Subcutaneous adipose tissue (tissue), 4 donors: Measurements from ENCODE around the gene KIF18B. TPM values are rescaled to one million over a fixed set of nuclear protein-coding genes. Genes with fewer than 3 reads are reported as not detected.

Source experiments
- total RNA-seq, 4 donors: library from RNA; depleted of rRNA; stranded (reverse); fragments of >200 nt; gene quantifications; one replicate each; pipeline ENCODE4 v1.1.0, GENCODE V29; 2016
- TF ChIP-seq, protein P1 (sequence below): fragments of 450-650 bp; IDR thresholded peaks from one replicate; pipeline ENCODE4 v1.5.1; 2016; ENCODE audit warnings: low read depth, mild to moderate bottlenecking, control low read depth, antibody characterized with exemption, moderate library complexity

KIF18B gene
- total RNA-seq, 4 donors from 2014 or later: 0.66 to 1.4 TPM; not detected in 2

DNA sequence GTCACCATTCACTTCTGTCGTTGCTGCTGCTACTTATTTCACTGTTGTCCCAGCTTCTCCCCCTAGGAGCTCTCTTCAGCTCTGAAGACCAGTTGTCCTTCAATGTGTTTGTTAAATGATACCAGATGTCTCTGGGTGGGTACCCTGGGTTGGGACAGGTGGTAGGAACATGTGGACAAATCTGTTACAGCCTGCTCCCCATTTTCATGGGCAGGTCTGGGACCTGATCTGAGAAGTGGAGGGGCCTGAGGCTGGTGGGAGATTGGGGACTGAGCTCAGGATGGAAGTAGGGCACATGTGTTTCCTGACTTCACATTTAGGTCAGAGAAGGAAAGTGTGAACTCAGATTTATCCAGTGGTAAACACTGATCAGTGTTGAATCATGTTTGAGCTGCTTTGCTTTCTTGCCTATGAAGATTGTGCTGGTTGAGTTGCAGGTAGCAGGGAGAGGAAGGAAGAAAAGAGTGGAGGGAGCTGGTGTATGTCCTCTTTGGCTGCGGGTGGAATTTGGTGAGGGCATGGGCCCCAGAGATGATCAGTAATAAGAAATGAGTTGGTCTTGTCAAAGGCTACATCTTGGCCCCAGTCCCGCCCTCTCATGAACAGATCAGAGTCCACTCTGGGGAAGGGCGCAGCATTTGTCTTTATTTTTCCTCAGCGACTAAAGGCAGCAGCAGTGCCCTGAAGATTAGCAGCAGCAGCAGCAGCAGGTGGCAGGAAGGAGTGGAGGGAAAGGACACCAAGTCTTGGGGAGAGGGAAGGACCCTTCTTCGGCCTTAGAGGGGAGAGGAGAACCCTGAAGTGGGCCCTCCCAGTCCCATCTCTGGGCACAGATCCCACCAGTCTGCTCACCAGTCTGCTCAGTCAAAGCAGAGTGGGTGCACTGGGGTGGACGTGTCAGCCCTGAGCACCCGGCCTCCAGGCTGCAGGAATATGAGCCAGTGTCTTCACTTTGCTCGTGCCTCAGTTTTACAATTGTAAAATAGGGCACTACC is 42.3 kb downstream of the KIF18B start:
- TF ChIP-seq, protein P1, sequence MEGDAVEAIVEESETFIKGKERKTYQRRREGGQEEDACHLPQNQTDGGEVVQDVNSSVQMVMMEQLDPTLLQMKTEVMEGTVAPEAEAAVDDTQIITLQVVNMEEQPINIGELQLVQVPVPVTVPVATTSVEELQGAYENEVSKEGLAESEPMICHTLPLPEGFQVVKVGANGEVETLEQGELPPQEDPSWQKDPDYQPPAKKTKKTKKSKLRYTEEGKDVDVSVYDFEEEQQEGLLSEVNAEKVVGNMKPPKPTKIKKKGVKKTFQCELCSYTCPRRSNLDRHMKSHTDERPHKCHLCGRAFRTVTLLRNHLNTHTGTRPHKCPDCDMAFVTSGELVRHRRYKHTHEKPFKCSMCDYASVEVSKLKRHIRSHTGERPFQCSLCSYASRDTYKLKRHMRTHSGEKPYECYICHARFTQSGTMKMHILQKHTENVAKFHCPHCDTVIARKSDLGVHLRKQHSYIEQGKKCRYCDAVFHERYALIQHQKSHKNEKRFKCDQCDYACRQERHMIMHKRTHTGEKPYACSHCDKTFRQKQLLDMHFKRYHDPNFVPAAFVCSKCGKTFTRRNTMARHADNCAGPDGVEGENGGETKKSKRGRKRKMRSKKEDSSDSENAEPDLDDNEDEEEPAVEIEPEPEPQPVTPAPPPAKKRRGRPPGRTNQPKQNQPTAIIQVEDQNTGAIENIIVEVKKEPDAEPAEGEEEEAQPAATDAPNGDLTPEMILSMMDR: no peak

DNA sequence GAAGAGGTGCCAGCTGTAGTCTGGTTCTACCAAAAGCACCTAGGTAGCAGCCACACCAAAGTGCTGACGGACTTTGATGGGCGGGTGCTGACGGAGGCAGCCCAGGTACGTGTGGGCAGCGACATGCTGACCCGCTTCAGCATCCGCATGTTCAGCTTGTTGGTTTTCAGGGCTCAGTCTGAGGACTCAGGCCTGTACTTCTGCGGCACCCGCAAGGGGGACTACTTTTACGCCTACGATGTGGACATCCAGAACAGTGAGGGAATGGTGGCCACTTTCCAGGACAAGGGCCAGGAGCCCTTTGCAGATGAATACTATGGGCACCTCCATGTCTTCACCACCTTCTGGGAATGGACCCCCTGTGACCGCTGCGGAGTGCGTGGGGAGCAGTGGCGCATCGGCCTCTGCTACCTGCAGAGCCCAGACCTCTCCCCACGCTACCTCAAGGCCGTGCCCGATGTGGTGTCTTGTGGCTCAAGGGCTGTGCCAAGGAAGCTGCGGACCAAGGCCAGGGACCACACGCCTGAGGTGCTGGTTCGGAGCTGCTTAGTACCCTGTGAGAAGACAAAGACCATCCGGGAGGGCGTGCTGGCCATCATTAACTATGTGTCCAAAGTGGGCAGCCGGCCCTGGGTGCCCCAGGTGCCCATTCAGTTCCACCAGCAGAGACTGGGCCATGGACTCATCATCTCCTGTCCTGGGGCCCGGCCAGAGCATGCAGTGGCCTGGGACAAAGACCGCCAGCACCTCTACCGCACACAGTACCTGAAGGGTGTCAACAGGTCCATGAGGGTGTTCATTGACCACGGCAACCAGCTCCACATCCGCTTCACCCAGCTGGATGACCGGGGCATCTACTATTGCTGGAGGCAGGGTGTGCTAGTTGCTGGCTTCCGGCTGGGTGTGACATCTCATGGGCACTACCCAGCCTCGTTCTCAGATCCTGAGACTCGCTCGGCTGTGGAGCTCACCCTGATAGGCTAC is 43.3 kb downstream of the KIF18B start:
- TF ChIP-seq, protein P1: no peak

DNA sequence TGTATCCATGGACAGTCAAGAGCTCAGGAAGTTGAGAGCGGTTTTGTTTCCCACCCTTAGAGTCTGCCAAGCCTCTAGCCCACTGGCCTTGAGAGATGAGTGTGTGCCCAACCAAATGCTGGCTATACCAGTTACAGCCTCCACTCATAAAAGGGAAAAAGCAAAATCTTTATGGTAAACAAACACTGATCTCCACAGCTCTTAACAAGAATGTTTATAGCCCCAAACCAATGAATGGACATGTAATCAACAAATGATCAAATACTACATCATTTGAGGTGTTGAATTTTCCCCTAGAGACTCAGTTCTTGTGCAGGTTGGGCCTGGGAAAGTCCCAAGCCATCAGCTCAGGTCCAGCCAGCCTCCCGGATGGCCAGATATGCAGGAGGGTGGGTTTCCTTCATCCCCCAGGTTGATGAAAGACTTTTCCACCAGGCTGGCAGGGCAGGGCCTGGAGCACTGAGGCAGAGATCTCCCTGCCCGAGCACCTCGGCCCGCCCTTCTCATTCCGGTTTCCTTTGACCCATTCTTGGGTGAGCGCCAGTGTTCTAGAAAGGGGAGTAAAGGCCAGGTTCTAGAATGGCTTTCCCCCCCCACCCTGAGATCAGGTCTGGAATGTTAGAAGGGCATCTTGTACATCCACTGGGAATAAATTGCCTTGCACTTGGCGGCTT is 44.4 kb downstream of the KIF18B start:
- TF ChIP-seq, protein P1: no peak

- TF ChIP-seq, protein P1: no peak
Observed at GRCh38 chr17:44902135-44902760, 45.3 kb downstream of the KIF18B start.

GRCh38 chr17:44901411-44901921 is 46.1 kb downstream of the KIF18B start:
- TF ChIP-seq, protein P1: no peak

GRCh38 chr17:44900894-44901293 is 46.7 kb downstream of the KIF18B start:
- TF ChIP-seq, protein P1: no peak
